ENCODE data around the gene JARID2. TPM values are rescaled to one million over a fixed set of nuclear protein-coding genes. Genes with fewer than 3 reads are reported as not detected.

Gene JARID2
- total RNA-seq, 2 donors from 2014 or later = 9.1 to 10.7 TPM

GRCh38 chr6:15213838-15214400 lies 31.9 kb upstream of the JARID2 start:
- H3K27ac ChIP-seq = no peak overlapping the region
- H3K36me3 ChIP-seq = no peaks in the 10 kb centered on the region
- DNase-seq = no peak
- H3K9me3 ChIP-seq = no peaks in the 10 kb centered on the region
- no peak overlapping the region for H3K9ac ChIP-seq (ENCODE audit: low read depth in 2 of 2, low read length in 2 of 2)
- no peaks in the 10 kb centered on the region for H3K27me3 ChIP-seq
- TF ChIP-seq CTCF (IDR thresholded peaks at IDR 0.05) = no peak
- intact Hi-C loops (cut with DNase I) = no loop called here
- no peaks in the 10 kb centered on the region for H3K4me1 ChIP-seq
- H3K4me3 ChIP-seq = no peak overlapping the region

- no peaks in the 10 kb centered on the region for H3K36me3 ChIP-seq
- DNase-seq = no peak
- no peaks in the 10 kb centered on the region for H3K4me1 ChIP-seq
- no peak overlapping the region for H3K4me3 ChIP-seq
- H3K27ac ChIP-seq = no peak overlapping the region
- no peaks in the 10 kb centered on the region for H3K9me3 ChIP-seq
- H3K9ac ChIP-seq (ENCODE audit: low read depth in 2 of 2, low read length in 2 of 2) = no peak overlapping the region
- intact Hi-C loops (cut with DNase I) = no loop called here
- H3K27me3 ChIP-seq = no peaks in the 10 kb centered on the region
- TF ChIP-seq CTCF (IDR thresholded peaks at IDR 0.05) = no peak
Observed at GRCh38 chr6:15218401-15218800, 27.5 kb upstream of the JARID2 start.

GRCh38 chr6:15220062-15220461 lies 25.8 kb upstream of the JARID2 start:
- Histone ChIP-seq H3K27ac (no peak overlapping the region), H3K9ac (ENCODE audit: low read depth in 2 of 2, low read length in 2 of 2) (no peak overlapping the region), H3K4me3 (no peak overlapping the region), H3K27me3 (no peaks in the 10 kb centered on the region), H3K36me3 (no peaks in the 10 kb centered on the region), H3K9me3 (no peaks in the 10 kb centered on the region), H3K4me1 (no peaks in the 10 kb centered on the region)
- DNase-seq = no peak
- intact Hi-C loops (cut with DNase I) = no loop called here
- no peak for TF ChIP-seq CTCF (IDR thresholded peaks at IDR 0.05)

GRCh38 chr6:15227827-15228318 lies 18.0 kb upstream of the JARID2 start:
- no peak overlapping the region for H3K9ac ChIP-seq (ENCODE audit: low read depth in 2 of 2, low read length in 2 of 2)
- intact Hi-C loops (cut with DNase I) = no loop called here
- no peaks in the 10 kb centered on the region for H3K36me3 ChIP-seq
- DNase-seq = no peak
- H3K4me1 ChIP-seq = no peaks in the 10 kb centered on the region
- TF ChIP-seq CTCF (IDR thresholded peaks at IDR 0.05) = no peak
- no peak overlapping the region for H3K27ac ChIP-seq
- no peak overlapping the region for H3K4me3 ChIP-seq
- no peaks in the 10 kb centered on the region for H3K27me3 ChIP-seq
- H3K9me3 ChIP-seq = no peaks in the 10 kb centered on the region

- H3K27me3 ChIP-seq = no peaks in the 10 kb centered on the region
- H3K4me3 ChIP-seq = no peak overlapping the region
- TF ChIP-seq CTCF (IDR thresholded peaks at IDR 0.05) = no peak
- no peak overlapping the region for H3K9ac ChIP-seq (ENCODE audit: low read depth in 2 of 2, low read length in 2 of 2)
- intact Hi-C loops (cut with DNase I) = no loop called here
- DNase-seq = no peak
- no peaks in the 10 kb centered on the region for H3K4me1 ChIP-seq
- H3K27ac ChIP-seq = no peak overlapping the region
- no peaks in the 10 kb centered on the region for H3K9me3 ChIP-seq
- no peaks in the 10 kb centered on the region for H3K36me3 ChIP-seq
Observed at GRCh38 chr6:15230827-15231226, 15.0 kb upstream of the JARID2 start.

All from colonic mucosa (tissue), 4 donors.